ENCODE data around the gene STAM2.

GRCh38 chr2:152103271-152103670, 72.3 kb downstream of the STAM2 start:
- TF ChIP-seq EZH2 (IDR thresholded peaks at IDR 0.05) (no peak), POLR2AphosphoS5 (IDR thresholded peaks at IDR 0.05; ENCODE audit: borderline replicate concordance, low read depth, low read length) (no peak), FOXP2 (optimal IDR thresholded peaks at IDR 0.05; ENCODE audit: control extremely low read depth, extremely low read length, insufficient read depth) (no peak)

Data from SK-N-MC (cell line).